ENCODE data around the gene ZSWIM6. TPM values are rescaled to one million over a fixed set of nuclear protein-coding genes. Genes with fewer than 3 reads are reported as not detected.

The ZSWIM6 gene
- total RNA-seq, 1 experiment from 2014 or later: 3.4 TPM

GRCh38 chr5:61450493-61451279, 118.6 kb downstream of the ZSWIM6 start:
- no TSS peak for BruUV-seq (replicated peaks)
- TF ChIP-seq EZH2phosphoT487 (IDR thresholded peaks at IDR 0.05; ENCODE audit: borderline replicate concordance, low read length) (no peak), EZH2 (IDR thresholded peaks at IDR 0.05; ENCODE audit: low read length, unreplicated experiment) (no peak), CTCF (conservative IDR thresholded peaks at IDR 0.05; ENCODE audit: low read depth, low read length) (no peak)
- ChIA-PET POLR2A (ENCODE audit: unreplicated experiment) (no interaction called here), CTCF (no interaction called here)
- H4K20me1 ChIP-seq (ENCODE audit: low read length): no peaks in the 10 kb centered on the region
- peak overlapping the region; percentile 40 for H3K27ac ChIP-seq (ENCODE audit: low read length)
- H3K9me2 ChIP-seq (replicated peaks; ENCODE audit: low read length): no peaks in the 10 kb centered on the region
- DNase-seq: peak; percentile 7
- H3K4me1 ChIP-seq (ENCODE audit: insufficient read depth, low read length): peaks cover 18% of the 10 kb centered on the region
- H3K9me3 ChIP-seq (ENCODE audit: low read length): no peaks in the 10 kb centered on the region
- H3K27me3 ChIP-seq (ENCODE audit: low read length): no peaks in the 10 kb centered on the region
- H2AFZ ChIP-seq (ENCODE audit: low read length): no peak overlapping the region
- intact Hi-C loops (cut with micrococcal nuclease): no loop called here
- H3K4me2 ChIP-seq (ENCODE audit: low read length): 0 out of 2 replicates have a peak overlapping the region, but pooled peaks have one; percentile 31
- H3K36me3 ChIP-seq (ENCODE audit: low read depth, low read length): peaks cover 13% of the 10 kb centered on the region; the same call in 1 of the 2 replicates
- no peak overlapping the region for H3K9ac ChIP-seq (ENCODE audit: low read length)
- ATAC-seq: no peak
- H3K79me2 ChIP-seq (ENCODE audit: low read length): peaks cover 41% of the 10 kb centered on the region
- H3F3A ChIP-seq (ENCODE audit: low read length, unreplicated experiment): no peaks in the 10 kb centered on the region
- no peak overlapping the region for H3K4me3 ChIP-seq (ENCODE audit: low read length)

- peaks cover 3% of the 10 kb centered on the region; the same call in 1 of the 2 replicates for H4K20me1 ChIP-seq (ENCODE audit: low read length)
These were observed 123.3 kb downstream of the ZSWIM6 start for GRCh38 chr5:61455179-61456006.

More at GRCh38 chr5:61455179-61456006, 123.3 kb downstream of the ZSWIM6 start:
- Histone ChIP-seq H3K36me3 (ENCODE audit: low read depth, low read length) (no peaks in the 10 kb centered on the region), H3K9me3 (ENCODE audit: low read length) (no peaks in the 10 kb centered on the region), H3K4me3 (ENCODE audit: low read length) (no peak overlapping the region), H2AFZ (ENCODE audit: low read length) (no peak overlapping the region), H3K27me3 (ENCODE audit: low read length) (no peaks in the 10 kb centered on the region), H3K27ac (ENCODE audit: low read length) (no peak overlapping the region), H3K79me2 (ENCODE audit: low read length) (peaks cover 41% of the 10 kb centered on the region), H3K4me2 (ENCODE audit: low read length) (no peak overlapping the region), H3K9me2 (replicated peaks; ENCODE audit: low read length) (no peaks in the 10 kb centered on the region), H3F3A (ENCODE audit: low read length, unreplicated experiment) (no peaks in the 10 kb centered on the region), H3K4me1 (ENCODE audit: insufficient read depth, low read length) (peaks cover 11% of the 10 kb centered on the region; the same call in 1 of the 2 replicates), H3K9ac (ENCODE audit: low read length) (no peak overlapping the region)
- ChIA-PET POLR2A (ENCODE audit: unreplicated experiment) (no interaction called here), CTCF (no interaction called here)
- intact Hi-C loops (cut with micrococcal nuclease): no loop called here
- TF ChIP-seq EZH2 (IDR thresholded peaks at IDR 0.05; ENCODE audit: low read length, unreplicated experiment) (no peak), CTCF (conservative IDR thresholded peaks at IDR 0.05; ENCODE audit: low read depth, low read length) (no peak), EZH2phosphoT487 (IDR thresholded peaks at IDR 0.05; ENCODE audit: borderline replicate concordance, low read length) (no peak)
- ATAC-seq (no peak), DNase-seq (no peak)
- no TSS peak for BruUV-seq (replicated peaks)

Measured in PC-3 (cell line).